ENCODE measurements around the gene CCT4.
"Not testable (repeated sequence)": the region's sequence is repeated elsewhere in the genome, so short reads cannot be mapped to it uniquely, and the experiment has no call there.

Gene CCT4

DNA sequence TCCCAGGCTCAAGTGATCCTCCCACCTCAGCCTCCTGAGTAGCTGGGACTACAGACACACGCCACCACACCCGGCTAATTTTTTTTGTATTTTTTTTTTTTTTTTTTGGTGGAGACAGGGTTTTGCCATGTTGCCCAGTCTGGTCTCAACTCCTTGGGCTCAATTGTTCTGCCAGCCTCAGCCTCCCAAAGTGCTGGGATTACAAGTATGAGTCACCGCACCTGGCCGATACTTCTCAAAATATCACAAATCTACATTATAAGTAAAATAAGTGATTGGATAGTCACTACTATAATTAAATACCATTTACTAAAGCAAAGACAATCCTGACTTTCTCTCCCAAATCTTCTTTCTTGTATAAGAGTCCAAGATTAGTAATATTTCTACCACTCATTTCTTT, 9.1 kb downstream of the CCT4 start:
- not testable (repeated sequence) for H2AK5ac ChIP-seq (ENCODE audit: low read depth, low read length); H3K18ac ChIP-seq (ENCODE audit: low read length); H3K4me2 ChIP-seq (ENCODE audit: insufficient read depth, low read length, poor library complexity, severe bottlenecking); H3K4me3 ChIP-seq (ENCODE audit: low read length in 2 of 2); H3K4me1 ChIP-seq (ENCODE audit: control insufficient read depth in 2 of 2, insufficient read depth in 1 of 2, low read depth in 1 of 2, low read length in 2 of 2); H4K91ac ChIP-seq (ENCODE audit: low read depth, low read length, poor library complexity); H3K9ac ChIP-seq (ENCODE audit: low read depth, low read length, poor library complexity); H3K79me1 ChIP-seq (ENCODE audit: low read depth, low read length); DNase-seq (ENCODE audit: low spot score); H3K27me3 ChIP-seq (ENCODE audit: control insufficient read depth in 3 of 3, insufficient read depth in 3 of 3, low read depth in 1 of 3, low read length in 3 of 3); H2BK5ac ChIP-seq (ENCODE audit: low read length); H3K14ac ChIP-seq (ENCODE audit: low read length); H2BK120ac ChIP-seq (ENCODE audit: low read depth, low read length); H4K8ac ChIP-seq (ENCODE audit: low read depth, low read length); H2BK12ac ChIP-seq (ENCODE audit: low read length); H3K4ac ChIP-seq (ENCODE audit: low read length); H2BK15ac ChIP-seq (ENCODE audit: low read length); H3K23ac ChIP-seq (ENCODE audit: low read depth, low read length, poor library complexity); H2AFZ ChIP-seq (ENCODE audit: low read length); H3K27ac ChIP-seq (replicated peaks; ENCODE audit: low read length); H3K9me3 ChIP-seq (replicated peaks in 1 of 2; ENCODE audit: control insufficient read depth in 2 of 2, insufficient read depth in 1 of 2, low read depth in 1 of 2, low read length in 2 of 2)
- peaks cover 29 to 99% of the 10 kb centered on the region in 2 donors for H3K36me3 ChIP-seq (replicated peaks in 1 of 2; ENCODE audit: control insufficient read depth in 2 of 2, insufficient read depth in 2 of 2, low read length in 2 of 2)
- WGBS, 2 donors (ENCODE audit: extremely low coverage in 2 of 2, insufficient read length in 2 of 2, insufficient replicate concordance in 1 of 2), result no CpG with 5 or more reads among the region's 4 CpGs

GRCh38 chr2:61878761-61879160, 9.7 kb downstream of the CCT4 start:
- Histone ChIP-seq H3K4me2 (ENCODE audit: insufficient read depth, low read length, poor library complexity, severe bottlenecking) (no peak overlapping the region), H3K4ac (ENCODE audit: low read length) (no peak overlapping the region), H3K79me1 (ENCODE audit: low read depth, low read length) (peaks cover 2% of the 10 kb centered on the region), H3K14ac (ENCODE audit: low read length) (no peak overlapping the region), H3K23ac (ENCODE audit: low read depth, low read length, poor library complexity) (no peak overlapping the region), H3K27me3 (ENCODE audit: control insufficient read depth in 3 of 3, insufficient read depth in 3 of 3, low read depth in 1 of 3, low read length in 3 of 3) (no peaks in the 10 kb centered on the region), H3K4me3 (ENCODE audit: low read length in 2 of 2) (no peak overlapping the region), H3K36me3 (replicated peaks in 1 of 2; ENCODE audit: control insufficient read depth in 2 of 2, insufficient read depth in 2 of 2, low read length in 2 of 2) (peaks cover 30 to 100% of the 10 kb centered on the region in 2 donors), H2AFZ (ENCODE audit: low read length) (no peak overlapping the region), H3K9me3 (replicated peaks in 1 of 2; ENCODE audit: control insufficient read depth in 2 of 2, insufficient read depth in 1 of 2, low read depth in 1 of 2, low read length in 2 of 2) (no peaks in the 10 kb centered on the region), H3K4me1 (ENCODE audit: control insufficient read depth in 2 of 2, insufficient read depth in 1 of 2, low read depth in 1 of 2, low read length in 2 of 2) (no peaks in the 10 kb centered on the region), H3K9ac (ENCODE audit: low read depth, low read length, poor library complexity) (no peak overlapping the region), H2BK5ac (ENCODE audit: low read length) (no peak overlapping the region), H2BK120ac (ENCODE audit: low read depth, low read length) (no peak overlapping the region), H2BK12ac (ENCODE audit: low read length) (no peak overlapping the region), H3K18ac (ENCODE audit: low read length) (no peak overlapping the region), H4K91ac (ENCODE audit: low read depth, low read length, poor library complexity) (no peak overlapping the region), H2AK5ac (ENCODE audit: low read depth, low read length) (no peak overlapping the region), H2BK15ac (ENCODE audit: low read length) (no peak overlapping the region), H4K8ac (ENCODE audit: low read depth, low read length) (no peak overlapping the region), H3K27ac (replicated peaks; ENCODE audit: low read length) (no peak overlapping the region)
- DNase-seq (ENCODE audit: low spot score), result no peak
- WGBS, 2 donors (ENCODE audit: extremely low coverage in 2 of 2, insufficient read length in 2 of 2, insufficient replicate concordance in 1 of 2), result no CpG with 5 or more reads among the region's 3 CpGs

GRCh38 chr2:61877571-61878245, 10.7 kb downstream of the CCT4 start:
- H2AK5ac ChIP-seq (ENCODE audit: low read depth, low read length), result no peak overlapping the region
- H2BK15ac ChIP-seq (ENCODE audit: low read length), result no peak overlapping the region
- H3K4me2 ChIP-seq (ENCODE audit: insufficient read depth, low read length, poor library complexity, severe bottlenecking), result no peak overlapping the region
- H2BK120ac ChIP-seq (ENCODE audit: low read depth, low read length), result no peak overlapping the region
- H3K27ac ChIP-seq (replicated peaks; ENCODE audit: low read length), result no peak overlapping the region
- H3K9me3 ChIP-seq (replicated peaks in 1 of 2; ENCODE audit: control insufficient read depth in 2 of 2, insufficient read depth in 1 of 2, low read depth in 1 of 2, low read length in 2 of 2), result no peaks in the 10 kb centered on the region
- H3K14ac ChIP-seq (ENCODE audit: low read length), result no peak overlapping the region
- H3K9ac ChIP-seq (ENCODE audit: low read depth, low read length, poor library complexity), result no peak overlapping the region
- no peak overlapping the region for H3K4ac ChIP-seq (ENCODE audit: low read length)
- no peak overlapping the region for H3K4me3 ChIP-seq (ENCODE audit: low read length in 2 of 2)
- H2BK5ac ChIP-seq (ENCODE audit: low read length), result no peak overlapping the region
- no peak overlapping the region for H3K23ac ChIP-seq (ENCODE audit: low read depth, low read length, poor library complexity)
- no peaks in the 10 kb centered on the region for H3K4me1 ChIP-seq (ENCODE audit: control insufficient read depth in 2 of 2, insufficient read depth in 1 of 2, low read depth in 1 of 2, low read length in 2 of 2)
- H4K8ac ChIP-seq (ENCODE audit: low read depth, low read length), result no peak overlapping the region
- no peak overlapping the region for H2AFZ ChIP-seq (ENCODE audit: low read length)
- H3K36me3 ChIP-seq (replicated peaks in 1 of 2; ENCODE audit: control insufficient read depth in 2 of 2, insufficient read depth in 2 of 2, low read length in 2 of 2), result peaks cover 26 to 100% of the 10 kb centered on the region in 2 donors
- H3K79me1 ChIP-seq (ENCODE audit: low read depth, low read length), result no peaks in the 10 kb centered on the region
- H3K27me3 ChIP-seq (ENCODE audit: control insufficient read depth in 3 of 3, insufficient read depth in 3 of 3, low read depth in 1 of 3, low read length in 3 of 3), result no peaks in the 10 kb centered on the region
- H3K18ac ChIP-seq (ENCODE audit: low read length), result no peak overlapping the region
- H2BK12ac ChIP-seq (ENCODE audit: low read length), result no peak overlapping the region
- H4K91ac ChIP-seq (ENCODE audit: low read depth, low read length, poor library complexity), result no peak overlapping the region
- DNase-seq (ENCODE audit: low spot score), result no peak
- WGBS, 2 donors (ENCODE audit: extremely low coverage in 2 of 2, insufficient read length in 2 of 2, insufficient replicate concordance in 1 of 2), result no CpG with 5 or more reads among the region's 4 CpGs

DNA sequence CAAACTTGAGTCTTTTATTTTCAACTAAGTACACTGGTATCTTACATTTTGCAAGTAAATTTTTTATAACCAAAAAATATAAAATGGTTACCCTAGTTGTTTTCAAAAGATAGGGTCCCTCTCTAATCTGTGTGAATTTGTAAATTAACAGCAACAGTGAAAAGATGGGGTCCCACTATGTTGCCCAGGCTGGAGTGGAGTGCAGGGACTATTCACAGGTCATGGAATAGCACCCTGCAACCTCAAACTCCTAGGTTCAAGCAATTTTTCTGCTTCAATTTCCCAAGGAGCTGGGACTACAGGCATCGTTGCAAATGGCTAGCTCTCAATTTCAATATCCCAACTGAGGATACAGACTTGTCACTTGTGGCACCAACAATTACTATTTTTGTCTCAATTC, 12.1 kb downstream of the CCT4 start:
- Histone ChIP-seq H3K27ac (replicated peaks; ENCODE audit: low read length) (no peak overlapping the region), H3K4me3 (ENCODE audit: low read length in 2 of 2) (no peak overlapping the region), H4K8ac (ENCODE audit: low read depth, low read length) (no peak overlapping the region), H2AK5ac (ENCODE audit: low read depth, low read length) (no peak overlapping the region), H3K9me3 (replicated peaks in 1 of 2; ENCODE audit: control insufficient read depth in 2 of 2, insufficient read depth in 1 of 2, low read depth in 1 of 2, low read length in 2 of 2) (no peaks in the 10 kb centered on the region), H3K4me2 (ENCODE audit: insufficient read depth, low read length, poor library complexity, severe bottlenecking) (no peak overlapping the region), H3K4me1 (ENCODE audit: control insufficient read depth in 2 of 2, insufficient read depth in 1 of 2, low read depth in 1 of 2, low read length in 2 of 2) (no peaks in the 10 kb centered on the region), H3K23ac (ENCODE audit: low read depth, low read length, poor library complexity) (no peak overlapping the region), H2BK15ac (ENCODE audit: low read length) (no peak overlapping the region), H3K9ac (ENCODE audit: low read depth, low read length, poor library complexity) (no peak overlapping the region), H3K4ac (ENCODE audit: low read length) (no peak overlapping the region), H4K91ac (ENCODE audit: low read depth, low read length, poor library complexity) (no peak overlapping the region), H3K79me1 (ENCODE audit: low read depth, low read length) (no peaks in the 10 kb centered on the region), H3K36me3 (replicated peaks in 1 of 2; ENCODE audit: control insufficient read depth in 2 of 2, insufficient read depth in 2 of 2, low read length in 2 of 2) (peaks cover 27 to 100% of the 10 kb centered on the region in 2 donors), H3K18ac (ENCODE audit: low read length) (no peak overlapping the region), H2BK5ac (ENCODE audit: low read length) (no peak overlapping the region), H2BK12ac (ENCODE audit: low read length) (no peak overlapping the region), H3K27me3 (ENCODE audit: control insufficient read depth in 3 of 3, insufficient read depth in 3 of 3, low read depth in 1 of 3, low read length in 3 of 3) (no peaks in the 10 kb centered on the region), H2BK120ac (ENCODE audit: low read depth, low read length) (no peak overlapping the region), H2AFZ (ENCODE audit: low read length) (no peak overlapping the region), H3K14ac (ENCODE audit: low read length) (no peak overlapping the region)
- WGBS, 2 donors (ENCODE audit: extremely low coverage in 2 of 2, insufficient read length in 2 of 2, insufficient replicate concordance in 1 of 2), result no CpG with 5 or more reads among the region's 1 CpG
- no peak for DNase-seq (ENCODE audit: low spot score)

Measured in neuronal stem cell (in vitro differentiated cells).